D721Med (cell line): ENCODE measurements around the gene CTNNA2.
"Not testable (repeated sequence)": the region's sequence is repeated elsewhere in the genome, so short reads cannot be mapped to it uniquely, and the experiment has no call there.

Source experiments
- DNase-seq: peaks from one replicate; pipeline ENCODE4 v3.0.0; 2011; ENCODE audit warnings: low spot score; ENCODE audit not compliant: insufficient read length
- FAIRE-seq: peaks from 2 replicates; lab custom pipeline; 2011; peaks lifted over from hg19 to GRCh38; lab: Jason Lieb, UNC
- CTCF ChIP-seq: IDR thresholded peaks from 2 replicates; pipeline ENCODE4 v1.5.1; 2012; ENCODE audit warnings: mild to moderate bottlenecking, control low read depth; ENCODE audit not compliant: insufficient read depth; ENCODE audit errors: missing control alignments

The CTNNA2 gene

GRCh38 chr2:80030135-80030534 is 517.3 kb downstream of the CTNNA2 start:
- DNase-seq (no peak), FAIRE-seq (no peak)

GRCh38 chr2:80032684-80033083 is 519.8 kb downstream of the CTNNA2 start:
- DNase-seq, FAIRE-seq: not testable (repeated sequence)

More at GRCh38 chr2:80030135-80030534, 517.3 kb downstream of the CTNNA2 start:
- no peak for TF ChIP-seq CTCF

DNA sequence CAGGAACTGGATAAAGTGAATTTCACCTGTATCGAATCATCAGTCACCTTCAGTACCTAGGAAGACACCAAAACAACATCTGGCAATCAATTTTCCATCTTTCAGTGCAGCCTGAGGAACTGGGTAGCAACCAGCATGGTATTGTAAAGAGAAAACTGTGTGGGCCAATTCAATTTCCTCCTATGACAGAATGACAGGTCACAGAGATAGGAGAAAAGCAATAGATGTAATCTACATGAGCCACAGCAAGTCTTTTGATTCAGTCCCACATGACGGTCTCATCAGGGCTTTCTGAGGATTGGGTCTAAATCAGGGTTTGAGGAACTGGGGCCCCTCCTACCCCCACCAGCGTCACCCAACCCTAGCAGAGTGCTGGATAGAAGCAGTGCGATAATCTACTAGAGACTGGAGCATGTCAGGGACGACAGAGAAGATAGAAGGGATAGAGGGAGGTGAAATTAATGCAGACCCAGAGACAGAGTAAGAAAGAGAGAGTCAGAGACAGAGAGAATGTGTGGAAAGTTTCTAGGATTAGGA is 523.0 kb downstream of the CTNNA2 start:
- TF ChIP-seq CTCF: no peak
- DNase-seq: no peak
- no peak for FAIRE-seq

DNA sequence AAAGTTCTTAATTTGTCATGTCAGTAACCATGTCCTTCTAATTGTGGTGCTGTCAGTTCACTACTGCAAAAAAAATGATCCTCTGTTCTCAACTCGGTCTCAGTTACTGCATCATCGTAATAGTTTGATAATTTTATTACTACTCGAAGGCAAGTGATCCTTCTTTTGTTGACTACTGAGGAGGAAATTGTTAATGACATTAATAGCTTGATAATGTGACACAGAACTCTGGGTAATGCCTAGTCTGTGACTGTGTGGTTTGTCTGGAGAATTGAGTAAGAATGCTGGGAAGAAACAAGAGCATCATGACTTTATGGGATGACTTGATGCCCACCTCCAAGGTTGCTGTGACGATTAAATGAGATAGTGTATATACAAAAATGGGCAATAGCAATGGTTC is 524.5 kb downstream of the CTNNA2 start:
- no peak for TF ChIP-seq CTCF
- DNase-seq (no peak), FAIRE-seq (no peak)

GRCh38 chr2:80040226-80040625 is 527.4 kb downstream of the CTNNA2 start:
- TF ChIP-seq CTCF: no peak
- DNase-seq: no peak
- FAIRE-seq: no peak

GRCh38 chr2:80042635-80043034 is 529.8 kb downstream of the CTNNA2 start:
- FAIRE-seq (no peak), DNase-seq (no peak)
- TF ChIP-seq CTCF: no peak

DNA sequence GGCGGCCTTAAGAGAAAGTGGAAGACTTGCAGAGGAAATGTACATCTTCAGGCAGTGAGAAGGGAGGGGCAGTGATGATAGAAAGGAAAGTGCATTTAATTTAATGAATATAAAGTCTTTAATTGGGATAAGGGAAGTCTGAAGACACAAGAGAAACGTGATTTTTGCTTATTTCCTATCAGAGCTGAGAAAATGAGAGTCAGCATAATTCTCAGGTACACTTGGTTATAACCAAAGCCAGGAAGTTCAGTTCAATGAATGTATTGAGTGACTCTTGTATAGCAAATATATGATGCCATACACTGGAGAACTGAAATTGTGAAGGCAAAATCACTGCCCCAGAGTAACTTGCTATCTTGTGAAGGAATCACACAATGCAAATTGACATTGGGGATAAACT is 535.4 kb downstream of the CTNNA2 start:
- TF ChIP-seq CTCF: no peak
- DNase-seq: no peak
- no peak for FAIRE-seq

DNA sequence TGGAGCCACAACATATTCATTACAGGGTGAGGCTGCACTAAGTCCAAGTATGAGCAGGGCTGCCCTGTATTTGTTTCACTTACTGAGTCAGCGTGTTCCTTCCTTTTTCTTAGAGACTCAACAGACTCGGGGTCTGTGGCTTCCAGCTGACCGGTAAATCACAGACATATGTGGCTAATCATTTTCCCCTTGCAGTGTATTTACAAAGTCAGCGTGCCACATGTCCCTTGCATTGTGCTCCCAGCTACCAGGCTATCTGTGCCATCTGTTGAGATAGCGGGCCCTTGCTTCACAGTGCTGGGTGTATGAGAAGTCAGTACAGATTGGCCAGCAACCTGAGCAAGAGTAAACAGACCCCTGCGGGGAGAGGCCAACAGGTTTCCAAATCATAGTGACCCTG is 537.4 kb downstream of the CTNNA2 start:
- DNase-seq (no peak), FAIRE-seq (no peak)
- no peak for TF ChIP-seq CTCF
